T-helper 1 cell treated with Interleukin-12 subunit alpha and Interleukin-12 subunit beta and Interleukin-4 antibody, amounts not matched to agents 30 μg/mL and 1 μg/mL, for 36 hours (primary cell): Measurements from ENCODE around the gene KRTAP19-4.
"Not testable (repeated sequence)": the region's sequence is repeated elsewhere in the genome, so short reads cannot be mapped to it uniquely, and the experiment has no call there.

ENCODE experiments used
- H3K27ac Mint-ChIP-seq: one replicate; pipeline ENCODE4 v1.8.0; 2021; ENCODE audit warnings: mild to moderate bottlenecking, mixed read lengths
- H3K27me3 Mint-ChIP-seq: one replicate; pipeline ENCODE4 v1.8.0; 2021; ENCODE audit warnings: low read depth, mixed read lengths
- H3K36me3 Mint-ChIP-seq: one replicate; pipeline ENCODE4 v1.8.0; 2021; ENCODE audit warnings: low read depth, mixed read lengths
- H3K4me1 Mint-ChIP-seq: one replicate; pipeline ENCODE4 v1.8.0; 2021; ENCODE audit warnings: low read depth, mixed read lengths
- H3K4me3 Mint-ChIP-seq: one replicate; pipeline ENCODE4 v1.8.0; 2021; ENCODE audit warnings: mild to moderate bottlenecking, moderate library complexity, mixed read lengths
- H3K9me3 Mint-ChIP-seq: one replicate; pipeline ENCODE4 v1.8.0; 2021; ENCODE audit warnings: mixed read lengths

KRTAP19-4 gene, protein sequence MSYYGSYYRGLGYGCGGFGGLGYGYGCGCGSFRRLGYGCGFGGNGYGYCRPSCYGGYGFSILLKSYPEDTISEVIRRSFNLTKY

DNA sequence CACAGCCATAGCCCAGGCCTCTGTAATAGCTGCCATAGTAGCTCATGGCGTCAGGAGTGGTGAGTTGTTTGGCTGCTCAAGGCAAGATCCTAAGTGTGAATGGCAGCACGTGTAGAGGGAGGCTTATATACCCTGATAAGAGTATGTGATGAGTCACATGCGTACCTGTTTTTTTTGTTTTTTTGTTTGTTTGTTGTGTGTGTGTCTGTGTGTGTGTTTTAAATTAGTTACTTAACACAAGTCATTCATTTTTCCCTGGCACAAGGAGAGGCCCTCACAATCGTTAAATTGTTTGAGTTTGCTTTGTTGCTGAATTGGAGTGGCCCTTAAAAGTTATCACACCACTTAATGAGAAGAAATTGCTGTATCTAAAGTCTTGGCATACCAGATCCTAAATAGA is at the start of gene KRTAP19-4:
KRTAP19-4 (minus strand) TSS at position 101 of the 400 bp plus-strand sequence; CDS start at position 46, 55 bp downstream.
- H3K36me3 Mint-ChIP-seq: no peaks in the 10 kb centered on the region

GRCh38 chr21:30541764-30542163 is 44.8 kb upstream of the KRTAP19-4 start, which contains the start of gene KRTAP19-6:
TSS of gene KRTAP19-6 (minus strand) at chr21:30541864. CDS start at chr21:30541833, 31 bp downstream.
- Mint-ChIP-seq H3K9me3 (no peaks in the 10 kb centered on the region), H3K27ac (no peak within 1 kb of the TSS), H3K36me3 (no peaks in the 10 kb centered on the region), H3K4me1 (no peaks in the 10 kb centered on the region), H3K4me3 (no peak within 1 kb of the TSS), H3K27me3 (no peaks in the 10 kb centered on the region)

More for the DNA sequence above, at the start of gene KRTAP19-4:
- no peak within 1 kb of the TSS for H3K4me3 Mint-ChIP-seq
- H3K27me3 Mint-ChIP-seq: no peaks in the 10 kb centered on the region
- no peak within 1 kb of the TSS for H3K27ac Mint-ChIP-seq
- H3K4me1 Mint-ChIP-seq: no peaks in the 10 kb centered on the region
- H3K9me3 Mint-ChIP-seq: no peaks in the 10 kb centered on the region

DNA sequence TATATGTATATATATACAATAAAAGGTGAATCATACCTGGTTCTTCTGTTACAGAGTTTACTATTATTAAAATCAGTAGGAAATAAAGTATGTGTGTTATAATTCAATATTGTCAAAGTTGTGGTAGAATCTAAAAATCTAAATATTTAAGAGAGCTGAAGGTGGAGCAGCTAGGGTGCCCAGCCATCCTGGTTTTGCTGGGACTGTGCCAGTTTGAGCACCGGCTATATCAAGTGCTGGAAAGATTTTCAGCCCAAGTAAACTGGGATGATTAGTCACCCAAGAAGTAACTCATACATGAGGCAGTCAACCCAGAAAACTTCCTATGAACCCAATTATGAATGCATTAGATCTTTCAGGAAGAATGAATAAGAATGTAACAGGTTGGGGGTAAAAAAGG is 21.9 kb upstream of the KRTAP19-4 start:
- Mint-ChIP-seq H3K27ac (no peak overlapping the region), H3K4me1 (no peaks in the 10 kb centered on the region), H3K9me3 (no peaks in the 10 kb centered on the region), H3K4me3 (no peak overlapping the region), H3K27me3 (no peaks in the 10 kb centered on the region), H3K36me3 (no peaks in the 10 kb centered on the region)

- H3K4me1 Mint-ChIP-seq: no peaks in the 10 kb centered on the region
Measured at GRCh38 chr21:30515681-30516080, 18.7 kb upstream of the KRTAP19-4 start.

GRCh38 chr21:30505621-30506205 is 8.7 kb upstream of the KRTAP19-4 start:
- H3K36me3 Mint-ChIP-seq, H3K27me3 Mint-ChIP-seq, H3K4me1 Mint-ChIP-seq, H3K4me3 Mint-ChIP-seq, H3K9me3 Mint-ChIP-seq, H3K27ac Mint-ChIP-seq: not testable (repeated sequence)

More at GRCh38 chr21:30515681-30516080, 18.7 kb upstream of the KRTAP19-4 start:
- Mint-ChIP-seq H3K27ac (no peak overlapping the region), H3K27me3 (no peaks in the 10 kb centered on the region), H3K9me3 (no peaks in the 10 kb centered on the region), H3K4me3 (no peak overlapping the region), H3K36me3 (no peaks in the 10 kb centered on the region)

DNA sequence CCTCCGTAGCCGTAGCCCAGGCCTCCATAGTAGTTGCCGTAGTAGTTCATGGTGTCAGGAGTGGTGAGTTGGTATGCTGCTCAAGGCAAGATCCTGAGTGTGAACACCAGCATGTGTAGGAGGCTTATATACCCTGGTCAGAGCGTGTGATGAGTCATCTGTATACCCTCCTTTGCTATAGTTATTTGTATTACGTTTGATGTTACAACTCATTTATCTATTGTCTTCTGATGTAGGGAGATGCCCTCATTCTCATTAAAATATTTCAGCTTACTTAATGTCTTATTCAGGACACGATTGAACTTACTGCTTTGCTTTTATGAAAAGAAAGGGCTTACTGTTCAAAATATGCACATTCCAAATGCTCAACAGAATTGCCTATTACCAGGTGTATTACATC is 5.1 kb upstream of the KRTAP19-4 start, which contains the start of gene KRTAP19-5:
KRTAP19-5 (minus strand) TSS at position 101 of the 400 bp plus-strand sequence; CDS start at position 50, 51 bp downstream.
- Mint-ChIP-seq H3K27me3 (no peaks in the 10 kb centered on the region), H3K4me1 (no peaks in the 10 kb centered on the region), H3K36me3 (no peaks in the 10 kb centered on the region), H3K27ac (no peak within 1 kb of the TSS), H3K9me3 (no peaks in the 10 kb centered on the region), H3K4me3 (no peak within 1 kb of the TSS)

GRCh38 chr21:30491963-30492428 is 5.0 kb downstream of the KRTAP19-4 start, which contains the start of gene KRTAP19-3:
TSS of gene KRTAP19-3 (minus strand) at chr21:30492013. CDS start at chr21:30491957, 56 bp downstream.
- H3K27me3 Mint-ChIP-seq: no peaks in the 10 kb centered on the region
- H3K9me3 Mint-ChIP-seq: peaks cover 4% of the 10 kb centered on the region
- no peak within 1 kb of the TSS for H3K4me3 Mint-ChIP-seq
- no peak within 1 kb of the TSS for H3K27ac Mint-ChIP-seq
- H3K4me1 Mint-ChIP-seq: no peaks in the 10 kb centered on the region
- H3K36me3 Mint-ChIP-seq: no peaks in the 10 kb centered on the region

- Mint-ChIP-seq H3K27me3 (no peaks in the 10 kb centered on the region), H3K36me3 (no peaks in the 10 kb centered on the region)
Measured at GRCh38 chr21:30487336-30487735, 9.6 kb downstream of the KRTAP19-4 start, which contains the start of gene KRTAP19-2. TSS of gene KRTAP19-2 (minus strand) at chr21:30487436. CDS start at chr21:30487348, 88 bp downstream.

GRCh38 chr21:30486180-30486579 is 10.8 kb downstream of the KRTAP19-4 start:
- Mint-ChIP-seq H3K36me3 (no peaks in the 10 kb centered on the region), H3K4me3 (no peak overlapping the region), H3K4me1 (no peaks in the 10 kb centered on the region), H3K27me3 (no peaks in the 10 kb centered on the region), H3K27ac (no peak overlapping the region), H3K9me3 (peaks cover 24% of the 10 kb centered on the region)

More at GRCh38 chr21:30487336-30487735, 9.6 kb downstream of the KRTAP19-4 start, which contains the start of gene KRTAP19-2:
- Mint-ChIP-seq H3K4me1 (no peaks in the 10 kb centered on the region), H3K9me3 (peaks cover 24% of the 10 kb centered on the region), H3K4me3 (no peak within 1 kb of the TSS), H3K27ac (no peak within 1 kb of the TSS)

DNA sequence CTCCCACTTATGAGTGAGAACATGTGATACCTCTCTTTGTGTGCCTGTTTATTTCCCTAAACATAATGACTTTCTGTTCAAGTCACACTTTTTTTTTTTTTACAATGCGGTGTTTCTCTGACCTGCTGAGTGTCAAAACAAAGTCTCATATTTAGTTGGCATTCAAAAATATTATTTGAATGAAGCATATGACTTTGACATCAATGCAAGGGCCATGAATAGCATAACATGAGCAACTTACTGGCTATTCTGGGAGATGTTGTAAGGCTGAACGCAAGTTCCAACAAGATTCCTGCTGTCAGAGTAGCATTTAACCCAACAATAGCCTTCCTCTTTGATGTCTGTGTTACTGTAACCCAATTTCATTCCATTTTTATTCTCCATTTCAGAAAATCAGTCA is 14.8 kb downstream of the KRTAP19-4 start:
- Mint-ChIP-seq H3K27me3 (no peaks in the 10 kb centered on the region), H3K4me3 (no peak overlapping the region)

GRCh38 chr21:30480145-30480544 is 16.8 kb downstream of the KRTAP19-4 start, which contains the start of gene KRTAP19-1:
TSS of gene KRTAP19-1 (minus strand) at chr21:30480367. CDS start at chr21:30480317, 50 bp downstream.
- Mint-ChIP-seq H3K9me3 (peaks cover 4% of the 10 kb centered on the region), H3K36me3 (no peaks in the 10 kb centered on the region)

More for the DNA sequence above, 14.8 kb downstream of the KRTAP19-4 start:
- Mint-ChIP-seq H3K9me3 (peaks cover 22% of the 10 kb centered on the region), H3K36me3 (no peaks in the 10 kb centered on the region), H3K4me1 (no peaks in the 10 kb centered on the region), H3K27ac (no peak overlapping the region)

GRCh38 chr21:30479259-30479658 is 17.7 kb downstream of the KRTAP19-4 start:
- H3K27ac Mint-ChIP-seq: no peak overlapping the region
- no peak overlapping the region for H3K4me3 Mint-ChIP-seq
- H3K27me3 Mint-ChIP-seq: no peaks in the 10 kb centered on the region
- H3K9me3 Mint-ChIP-seq: no peaks in the 10 kb centered on the region
- H3K4me1 Mint-ChIP-seq: no peaks in the 10 kb centered on the region
- no peaks in the 10 kb centered on the region for H3K36me3 Mint-ChIP-seq

More at GRCh38 chr21:30480145-30480544, 16.8 kb downstream of the KRTAP19-4 start, which contains the start of gene KRTAP19-1:
- Mint-ChIP-seq H3K27me3 (no peaks in the 10 kb centered on the region), H3K4me1 (no peaks in the 10 kb centered on the region), H3K4me3 (no peak within 1 kb of the TSS), H3K27ac (no peak within 1 kb of the TSS)

- H3K9me3 Mint-ChIP-seq: no peaks in the 10 kb centered on the region
- no peak overlapping the region for H3K27ac Mint-ChIP-seq
- H3K4me3 Mint-ChIP-seq: no peak overlapping the region
- H3K27me3 Mint-ChIP-seq: no peaks in the 10 kb centered on the region
- no peaks in the 10 kb centered on the region for H3K36me3 Mint-ChIP-seq
- no peaks in the 10 kb centered on the region for H3K4me1 Mint-ChIP-seq
Measured at GRCh38 chr21:30478004-30478403, 19.0 kb downstream of the KRTAP19-4 start.

- Mint-ChIP-seq H3K4me3 (no peak overlapping the region), H3K27me3 (no peaks in the 10 kb centered on the region), H3K9me3 (no peaks in the 10 kb centered on the region), H3K27ac (no peak overlapping the region), H3K4me1 (no peaks in the 10 kb centered on the region), H3K36me3 (no peaks in the 10 kb centered on the region)
Measured at GRCh38 chr21:30468900-30469714, 27.9 kb downstream of the KRTAP19-4 start.
